Retina (tissue), 1 donor: Measurements from ENCODE around the gene INTS2.
"Not testable (repeated sequence)": the region's sequence is repeated elsewhere in the genome, so short reads cannot be mapped to it uniquely, and the experiment has no call there.

Experiments
- DNase-seq: peaks from one replicate; pipeline ENCODE4 v3.0.0-alpha.2; 2016

INTS2 gene

DNA sequence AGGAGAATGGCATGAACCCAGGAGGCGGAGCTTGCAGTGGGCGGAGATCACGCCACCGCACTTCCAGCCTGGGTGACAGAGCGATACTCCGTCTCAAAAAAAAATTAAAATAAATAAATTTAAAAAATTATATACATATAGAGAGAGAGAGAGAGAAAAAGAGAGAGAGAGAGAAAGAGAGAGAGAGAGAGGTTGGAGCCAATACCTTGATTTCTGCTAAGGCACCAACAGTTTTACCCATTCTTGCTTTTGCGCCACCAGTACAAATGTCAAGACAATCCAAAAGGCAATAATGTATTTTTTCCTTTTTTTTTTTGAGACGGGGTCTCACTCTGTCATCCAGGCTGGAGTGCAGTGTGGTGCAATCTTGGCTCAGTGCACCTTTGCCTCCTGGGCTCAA, 81.7 kb downstream of the INTS2 start:
- DNase-seq: no peak

DNA sequence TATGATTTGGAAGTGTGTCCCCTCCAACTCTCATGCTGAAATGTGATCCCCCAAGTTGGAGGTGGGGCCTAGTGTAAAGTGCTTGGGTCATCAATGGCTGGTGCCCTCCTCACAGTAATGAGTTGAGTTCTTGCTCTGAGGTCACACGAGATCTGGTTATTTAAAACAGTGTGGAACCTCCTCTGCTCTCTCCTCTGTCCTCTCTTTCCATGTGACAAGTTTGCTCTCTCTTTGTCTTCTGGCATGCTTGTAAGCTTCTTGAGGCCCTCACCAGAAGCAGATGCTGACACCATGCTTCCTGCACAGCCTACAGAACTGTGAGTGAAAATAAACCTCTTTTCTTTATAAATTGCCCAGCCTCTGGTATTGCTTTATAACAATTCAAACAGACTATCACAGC, 84.3 kb downstream of the INTS2 start:
- no peak for DNase-seq

DNA sequence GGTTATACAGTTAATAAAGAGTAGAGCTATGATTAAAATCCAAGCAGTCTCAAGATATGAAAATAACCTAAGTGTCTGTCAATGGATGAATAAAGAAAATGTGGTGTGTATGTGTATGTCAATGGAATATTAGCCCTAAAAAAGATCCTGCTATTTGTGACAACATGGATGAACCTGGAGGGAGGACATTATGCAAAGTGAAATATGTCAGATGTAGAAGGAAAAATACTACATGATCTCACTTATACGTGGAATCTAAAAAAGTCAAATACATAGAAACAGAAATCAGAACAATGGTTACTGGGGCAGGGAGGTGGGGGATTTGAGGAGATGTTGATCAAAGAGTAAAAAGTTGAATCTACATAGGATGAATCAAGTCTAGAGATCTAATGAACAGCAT, 84.9 kb downstream of the INTS2 start:
- DNase-seq: no peak

DNA sequence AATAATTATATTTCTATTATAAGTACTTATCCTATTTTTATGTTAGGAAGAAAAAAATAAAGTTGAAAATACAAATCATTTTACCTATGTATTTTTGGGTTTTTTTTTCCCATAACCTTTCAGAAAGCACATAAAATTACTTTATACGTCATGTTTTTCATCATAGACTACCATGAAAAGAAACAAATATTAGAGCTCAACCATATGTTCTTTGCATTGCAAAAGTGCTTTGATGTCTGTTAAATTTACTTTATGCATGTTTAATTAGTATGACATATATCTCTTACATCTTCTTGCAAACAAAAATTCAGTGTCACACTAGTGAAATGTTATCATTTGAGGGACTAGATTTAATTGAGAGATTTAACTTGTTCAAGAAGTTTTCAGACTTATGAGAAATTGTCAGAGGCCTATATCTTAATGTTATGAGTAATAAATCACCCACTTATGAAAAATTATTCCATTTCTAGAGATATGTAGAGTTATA, 88.4 kb downstream of the INTS2 start:
- DNase-seq: no peak

DNA sequence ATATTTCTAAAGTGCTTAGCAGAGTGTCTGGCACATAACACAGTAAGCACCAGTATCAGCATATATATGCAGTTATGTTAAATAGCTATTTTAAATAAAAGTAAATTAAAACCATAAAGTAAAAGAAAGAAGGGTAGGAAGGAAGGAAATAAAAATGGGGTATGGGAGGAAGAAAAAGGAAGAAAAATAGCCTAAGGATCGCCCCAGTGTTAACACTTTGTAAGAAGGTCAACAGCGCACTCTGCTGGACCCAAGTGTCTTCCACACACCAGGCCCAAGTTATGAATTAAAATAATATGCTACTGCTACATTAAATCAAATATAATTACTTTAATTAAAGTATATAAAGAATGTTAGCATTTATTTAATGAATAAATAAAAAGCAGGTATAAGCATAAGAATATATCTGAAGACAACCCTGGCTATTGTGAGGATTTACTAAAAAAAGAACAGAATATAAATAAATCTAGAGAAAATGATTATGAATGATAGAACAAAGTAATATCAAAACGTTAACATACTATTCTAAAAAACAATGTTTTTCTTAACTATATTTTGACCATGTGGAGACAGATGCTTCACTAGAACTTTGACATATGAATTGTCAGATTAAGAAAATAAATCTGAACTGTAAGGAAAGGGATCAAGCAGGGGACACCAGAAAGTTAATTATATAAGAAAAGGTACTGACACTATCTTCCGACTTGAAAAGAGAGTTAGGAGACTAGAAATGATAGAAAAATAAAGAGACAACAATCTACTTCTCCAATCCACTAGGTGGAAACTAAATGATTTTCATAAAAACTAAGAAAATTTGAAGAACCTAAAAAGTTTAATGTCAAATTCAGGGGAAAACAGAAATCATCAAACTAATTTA, 90.4 kb downstream of the INTS2 start:
- DNase-seq: peak; percentile 56

DNA sequence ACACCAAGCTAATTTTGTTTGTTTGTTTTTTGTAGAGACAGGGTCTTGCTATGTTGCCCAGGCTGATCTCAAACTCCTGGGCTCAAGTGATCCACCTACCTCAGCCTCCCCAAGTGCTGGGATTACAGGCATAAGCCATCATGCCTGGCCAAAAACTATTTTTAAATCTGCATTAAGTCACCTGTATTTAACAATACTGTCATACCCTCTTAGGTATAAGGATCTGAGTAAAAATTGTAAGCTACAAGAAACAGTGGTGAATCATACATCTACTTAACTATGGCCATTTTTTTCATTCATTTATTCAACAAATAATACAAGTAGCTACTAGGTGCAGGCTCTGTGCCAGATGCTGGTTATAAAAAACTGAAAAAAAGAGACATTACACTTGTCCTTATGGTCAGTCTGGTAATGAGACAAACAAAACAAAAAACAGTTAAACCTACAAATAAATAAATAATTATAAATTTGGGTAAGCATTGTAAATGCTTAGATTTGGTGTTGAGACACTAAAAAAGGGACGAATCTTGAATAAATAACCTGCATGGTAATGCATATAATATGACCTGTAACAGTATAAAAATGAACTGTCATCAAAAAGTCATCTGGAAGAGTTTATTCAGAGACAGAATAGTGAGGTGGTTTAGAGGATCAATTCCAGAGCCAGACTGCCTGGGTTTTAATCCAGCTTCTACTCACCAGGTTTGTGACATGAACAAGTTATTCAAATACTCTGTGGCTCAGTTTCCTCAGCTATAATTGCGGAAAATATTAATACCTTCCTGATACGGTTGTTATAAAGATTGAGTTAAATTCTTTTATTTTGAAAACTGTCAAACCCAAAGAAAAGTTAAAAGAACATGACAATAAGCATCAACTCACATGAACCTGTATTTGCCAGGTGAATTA, 91.3 kb downstream of the INTS2 start:
- no peak for DNase-seq

DNA sequence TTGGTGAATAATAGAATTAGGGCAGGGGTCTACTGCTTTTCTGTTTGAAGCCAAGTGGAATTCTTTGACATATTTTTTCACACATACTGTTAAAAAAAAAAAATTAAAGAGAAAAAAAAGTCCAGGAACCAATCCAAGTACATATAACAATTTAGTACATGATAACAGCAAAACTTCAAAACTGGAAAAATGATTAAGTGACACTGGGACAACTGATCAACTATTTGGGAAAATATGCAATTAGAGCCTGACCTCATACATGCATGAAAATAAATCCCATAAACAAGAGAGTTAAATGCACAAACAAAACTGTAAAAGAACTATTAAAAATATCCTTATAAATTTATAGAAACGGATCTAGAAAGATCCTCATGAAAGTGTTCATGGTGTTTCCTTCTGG, 92.2 kb downstream of the INTS2 start:
- no peak for DNase-seq

DNA sequence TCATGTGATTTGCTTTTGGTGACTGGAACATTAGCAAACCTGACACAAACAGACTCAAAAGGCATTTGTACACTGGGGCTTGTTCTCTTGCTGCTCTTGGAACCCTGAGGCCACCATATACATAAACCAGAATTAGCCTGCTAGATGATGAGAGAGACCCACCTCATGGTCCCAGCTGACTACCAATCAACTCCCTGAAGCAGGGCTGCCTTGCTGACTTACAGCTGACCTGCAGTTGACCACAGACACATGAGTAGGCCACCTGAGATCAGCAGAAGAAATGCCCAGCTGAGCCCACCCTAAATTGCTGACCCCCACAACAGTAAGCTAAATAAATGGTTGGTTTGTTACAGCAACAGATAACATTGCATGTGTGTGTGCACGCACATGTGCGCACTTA, 93.2 kb downstream of the INTS2 start:
- no peak for DNase-seq

DNA sequence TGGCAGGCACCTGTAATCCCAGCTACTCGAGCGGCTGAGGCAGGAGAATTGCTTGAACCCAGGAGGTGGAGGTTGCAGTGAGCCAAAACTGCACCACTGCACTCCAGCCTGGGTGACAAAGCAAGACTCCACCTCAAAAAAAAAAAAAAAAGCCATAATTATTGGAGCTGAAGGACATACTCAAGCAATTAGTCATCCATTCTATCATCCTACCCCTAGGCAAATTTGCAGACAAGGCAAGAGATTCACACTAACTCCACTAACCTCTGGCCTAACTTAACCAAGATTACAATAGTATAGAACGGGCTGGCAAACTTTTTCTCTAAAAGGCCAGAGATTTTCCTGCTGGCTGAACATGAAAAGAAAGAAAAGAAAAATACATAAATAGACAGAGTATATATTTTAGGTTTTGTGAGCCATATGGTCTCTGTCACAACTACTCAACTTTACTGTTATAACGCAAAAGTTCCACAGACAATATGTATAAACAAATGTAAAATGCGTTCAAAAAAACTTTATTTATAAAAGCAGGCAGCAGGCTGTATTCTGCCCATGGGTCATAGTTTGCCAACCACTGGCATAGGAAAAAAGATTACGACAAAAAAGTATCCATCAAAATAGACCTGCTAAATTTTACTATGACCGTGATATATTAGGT, 94.1 kb downstream of the INTS2 start:
- DNase-seq: no peak

DNA sequence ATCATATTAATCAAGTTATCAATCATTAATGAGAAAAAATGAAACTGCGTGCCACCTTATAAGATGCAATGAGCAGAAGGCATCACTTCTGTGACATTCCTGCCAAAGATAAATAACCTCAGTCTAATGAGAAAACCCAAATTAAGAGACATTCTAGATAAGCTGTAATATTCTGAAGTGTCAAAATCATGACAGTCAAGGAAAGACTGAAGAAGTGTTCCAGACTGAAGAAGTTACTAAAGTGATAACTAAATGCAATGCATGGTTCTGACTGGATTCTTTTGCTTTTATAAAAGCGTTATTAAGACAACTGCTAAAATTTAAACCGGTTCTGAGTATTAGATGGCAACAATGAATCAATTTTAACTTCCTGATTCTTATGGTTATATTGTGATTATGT, 95.3 kb downstream of the INTS2 start:
- no peak for DNase-seq

DNA sequence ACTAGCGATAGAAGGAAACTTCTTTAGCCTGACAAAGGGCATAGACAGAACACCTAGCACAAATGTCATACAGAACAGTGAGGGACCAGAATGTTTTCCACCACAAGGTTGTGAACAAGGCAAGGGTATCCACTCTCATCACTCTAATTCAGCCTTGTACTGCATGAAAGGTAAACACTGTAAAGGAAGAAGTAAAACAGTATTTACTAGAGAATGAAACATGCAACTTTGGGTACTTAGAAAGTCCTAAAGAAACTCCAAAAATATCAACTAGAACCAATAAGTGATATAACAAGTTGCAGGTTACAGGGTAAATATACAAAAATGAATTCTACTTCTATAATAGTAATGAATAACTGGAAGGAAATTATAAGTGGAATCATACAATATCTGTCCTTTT, 96.7 kb downstream of the INTS2 start:
- no peak for DNase-seq

DNA sequence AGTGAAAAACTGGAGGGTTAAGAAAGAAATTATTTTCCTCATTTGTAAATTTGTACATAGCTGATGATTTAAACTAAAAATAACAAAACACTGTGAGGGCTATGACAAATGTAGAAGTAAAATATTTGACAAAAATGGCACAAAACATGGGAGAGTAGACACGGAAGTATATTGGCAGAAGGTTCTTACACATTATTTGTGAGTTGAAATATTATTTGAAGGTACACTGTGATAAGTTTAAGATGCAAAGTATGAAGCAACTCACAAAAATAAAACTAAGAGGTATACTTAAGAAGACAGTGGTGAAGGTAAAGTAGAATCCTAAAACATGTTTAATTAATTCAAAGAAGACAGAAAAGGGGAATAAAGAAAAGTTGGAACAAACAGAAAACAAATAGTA, 99.1 kb downstream of the INTS2 start:
- no peak for DNase-seq

DNA sequence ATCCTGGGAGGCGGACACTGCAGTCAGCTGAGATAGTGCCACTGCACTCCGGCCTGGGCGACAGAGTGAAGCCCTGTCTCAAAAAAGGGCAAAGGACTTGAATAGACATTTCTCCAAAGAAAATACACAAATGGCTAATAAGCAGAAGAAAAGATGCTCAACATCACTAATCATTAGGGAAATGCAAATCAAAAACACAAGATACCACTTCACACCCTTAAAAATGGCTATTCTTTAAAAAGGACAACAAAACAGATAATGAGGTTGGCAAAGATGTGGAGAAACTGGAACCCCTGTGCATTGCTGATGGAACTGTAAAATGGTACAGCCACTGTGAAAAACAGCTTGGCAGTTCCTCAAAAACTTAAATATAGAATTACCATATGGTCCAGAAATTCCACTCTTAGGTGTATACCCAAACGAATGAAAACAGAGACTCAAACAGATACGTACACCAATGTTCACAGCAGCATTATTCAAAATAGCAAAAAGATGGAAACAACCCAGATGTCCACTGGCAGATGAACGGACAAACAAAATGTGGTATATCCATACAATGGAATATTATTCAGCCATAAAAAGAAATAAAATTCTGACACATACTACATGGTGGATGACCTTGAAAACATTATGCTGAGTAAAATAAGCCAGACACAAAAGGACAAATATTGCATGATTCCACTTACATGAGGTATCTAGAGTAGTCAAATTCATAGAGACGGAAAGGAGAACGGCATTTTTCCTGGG, 100.0 kb downstream of the INTS2 start:
- DNase-seq: no peak

DNA sequence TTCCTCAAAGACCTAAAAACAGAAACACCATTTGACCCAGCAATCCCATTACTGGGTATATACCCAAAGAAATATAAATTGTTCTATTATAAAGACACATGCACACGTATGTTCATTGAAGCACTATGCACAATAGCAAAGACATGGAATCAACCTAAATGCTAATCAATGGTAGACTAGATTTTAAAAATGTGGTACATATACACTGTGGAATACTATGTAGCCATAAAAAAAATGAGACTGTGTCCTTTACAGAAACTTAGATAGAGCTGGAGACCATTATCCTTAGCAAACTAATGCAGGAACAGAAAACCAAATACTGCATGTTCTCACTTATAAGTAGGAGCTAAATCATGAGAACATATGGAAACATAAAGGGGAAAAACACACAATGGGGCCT, 100.9 kb downstream of the INTS2 start:
- not testable (repeated sequence) for DNase-seq

DNA sequence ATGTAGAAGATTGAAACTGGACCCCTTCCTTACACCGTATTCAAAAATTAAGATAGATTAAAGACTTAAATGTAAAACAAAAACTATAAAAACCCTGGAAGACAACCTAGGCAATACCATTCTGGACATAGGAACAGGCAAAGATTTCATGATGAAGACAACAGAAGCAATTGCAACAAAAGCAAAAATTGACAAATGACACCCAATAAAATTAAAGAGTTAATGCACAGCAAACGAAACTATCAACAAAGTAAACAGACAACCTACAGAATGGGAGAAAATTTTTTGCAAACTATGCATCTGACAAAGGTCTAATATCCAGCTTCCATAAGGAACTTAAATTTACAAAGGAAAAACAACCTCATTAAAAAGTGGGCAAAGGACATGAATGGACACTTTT, 101.6 kb downstream of the INTS2 start:
- DNase-seq: not testable (repeated sequence)

DNA sequence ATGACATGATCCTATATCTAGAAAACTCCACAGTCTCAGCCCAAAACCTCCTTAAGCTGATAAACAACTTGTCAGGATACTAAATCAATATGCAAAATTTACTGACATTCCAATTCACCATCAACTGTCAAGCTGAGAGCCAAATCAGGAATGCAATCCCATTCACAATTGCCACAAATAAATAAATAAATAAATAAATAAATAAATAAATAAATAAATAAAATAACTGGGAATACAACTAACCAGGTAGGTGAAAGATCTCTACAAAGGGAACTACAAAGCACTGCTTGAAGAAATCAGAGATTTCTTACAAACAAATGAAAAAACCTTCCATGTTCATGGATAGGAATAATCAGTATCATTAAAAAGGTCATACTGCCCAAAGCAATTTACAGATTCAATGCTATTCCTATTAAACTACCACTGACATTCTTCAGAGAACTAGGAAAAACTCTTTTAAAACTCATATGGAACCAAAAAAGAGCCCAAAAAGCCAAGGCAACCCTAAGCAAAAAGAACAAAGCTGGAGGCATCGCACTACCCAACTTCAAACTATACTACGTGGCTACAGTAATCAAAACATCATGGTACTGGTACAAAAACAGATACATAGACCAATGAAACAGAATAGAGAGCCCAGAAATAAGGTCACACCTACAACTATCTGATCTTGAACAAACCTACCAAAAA, 102.2 kb downstream of the INTS2 start:
- no peak for DNase-seq

DNA sequence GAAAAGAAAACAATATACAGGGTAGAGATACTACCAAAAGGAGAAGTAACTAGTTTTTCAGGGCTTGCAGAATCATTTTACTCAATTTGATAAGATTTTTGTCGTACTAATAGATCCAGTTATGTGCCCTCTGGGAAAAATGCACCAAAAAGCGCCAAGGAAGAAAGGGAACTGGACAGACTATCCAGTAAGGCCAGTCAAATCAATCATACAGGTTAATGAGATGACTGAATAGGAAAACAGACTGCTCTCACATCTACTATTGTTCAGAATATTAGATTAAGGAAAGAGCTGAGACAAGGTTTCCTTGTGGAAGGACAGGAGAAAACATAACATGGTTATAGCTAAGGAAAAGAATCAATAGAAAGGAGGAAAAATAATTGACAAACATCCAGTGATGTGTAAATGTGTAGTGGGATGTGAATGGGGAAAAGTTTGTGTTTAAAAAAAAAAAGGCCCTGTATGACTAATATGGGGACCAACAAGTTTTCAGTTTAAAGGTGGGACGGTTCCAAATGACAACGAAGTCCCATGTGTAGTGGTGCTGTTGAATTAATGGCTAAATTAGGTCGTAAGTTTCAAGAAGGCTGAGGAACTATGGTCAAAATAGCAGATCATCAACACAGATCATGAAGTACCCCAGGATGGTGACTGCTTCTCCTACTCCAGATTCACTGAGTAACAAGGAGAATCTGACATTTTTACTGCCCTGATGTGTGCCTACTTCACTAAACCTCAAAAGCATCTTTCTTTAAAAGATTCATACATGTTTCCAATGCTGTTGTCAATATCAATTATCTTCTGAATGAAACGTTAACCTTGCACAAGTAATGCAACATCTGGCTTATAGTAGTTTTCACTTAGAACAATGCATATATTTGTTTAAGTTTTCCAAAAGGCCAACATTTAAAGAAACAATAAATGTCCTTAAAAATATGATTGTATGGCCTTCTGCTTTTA, 105.2 kb downstream of the INTS2 start:
- DNase-seq: no peak

DNA sequence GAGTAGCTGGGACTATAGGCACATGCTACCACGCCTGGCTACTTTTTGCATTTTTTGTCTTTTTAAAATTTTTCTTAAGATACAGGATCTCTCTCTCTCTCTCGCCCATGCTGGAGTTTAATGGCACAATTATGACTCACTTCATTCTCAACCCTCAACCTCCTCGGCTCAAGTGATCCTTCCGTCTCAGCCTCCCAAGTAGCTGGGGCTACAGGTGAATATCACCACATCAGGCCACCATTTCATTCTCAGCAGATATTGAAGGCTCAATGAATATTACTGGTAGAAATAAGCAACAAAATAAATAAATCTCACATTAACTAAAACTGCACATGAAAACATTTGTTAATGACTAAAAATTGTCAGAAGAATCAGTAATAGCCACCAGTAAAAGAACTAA, 106.1 kb downstream of the INTS2 start:
- DNase-seq: no peak

DNA sequence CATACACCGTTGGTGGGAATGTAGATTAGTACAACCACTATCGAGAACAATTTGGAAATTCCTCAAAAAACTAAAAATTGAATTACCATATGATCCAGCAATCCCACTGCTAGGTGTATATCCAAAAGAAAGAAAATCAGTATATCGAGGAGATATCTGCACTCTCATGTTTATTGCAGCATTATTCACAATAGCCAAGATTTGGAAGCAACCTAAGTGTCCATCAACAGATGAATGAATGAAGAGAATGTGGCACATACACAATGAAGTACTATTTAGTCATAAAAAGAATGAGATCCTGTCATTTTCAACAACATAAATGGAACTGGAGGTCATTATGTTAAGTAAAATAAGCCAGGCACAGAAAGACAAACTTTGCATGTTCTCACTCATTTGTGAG, 108.5 kb downstream of the INTS2 start:
- DNase-seq: not testable (repeated sequence)

DNA sequence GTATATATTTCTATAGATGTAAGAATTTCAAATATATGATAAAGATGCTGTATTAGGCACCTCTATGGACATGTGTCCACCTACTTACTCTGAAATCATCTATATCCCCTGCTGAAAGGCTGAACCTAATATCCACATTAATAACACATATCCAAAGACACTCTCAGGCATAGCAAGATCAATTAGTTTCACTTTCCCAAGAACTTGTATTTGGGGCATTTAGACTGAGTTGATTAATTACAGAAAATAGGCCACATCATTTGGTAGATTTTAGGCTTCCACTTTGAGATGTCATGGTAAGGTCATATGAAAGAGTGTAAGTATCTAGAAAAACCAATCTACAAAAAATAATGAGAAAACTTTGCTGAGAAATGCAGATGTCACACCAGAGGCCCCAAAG, 109.6 kb downstream of the INTS2 start:
- DNase-seq: no peak

DNA sequence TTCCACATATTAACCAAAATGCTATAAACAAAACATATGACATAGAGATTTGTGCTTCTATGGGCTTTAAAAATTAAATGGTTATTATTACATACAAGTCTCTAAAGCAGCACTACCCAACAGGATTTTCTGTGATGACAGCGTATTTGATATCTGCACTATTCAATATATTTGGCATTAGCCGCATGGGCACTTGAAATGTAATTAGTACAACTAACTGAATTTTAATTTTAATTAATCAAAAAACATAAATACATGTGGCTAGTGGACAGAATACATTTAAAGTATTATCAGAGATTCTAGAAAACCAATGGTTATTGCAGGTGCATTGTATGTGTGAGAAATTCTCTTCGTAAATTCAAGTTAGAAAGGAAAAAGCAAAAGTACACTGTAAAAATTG, 110.3 kb downstream of the INTS2 start:
- no peak for DNase-seq
